Measurements from ENCODE around the gene FAM78A.

DNA sequence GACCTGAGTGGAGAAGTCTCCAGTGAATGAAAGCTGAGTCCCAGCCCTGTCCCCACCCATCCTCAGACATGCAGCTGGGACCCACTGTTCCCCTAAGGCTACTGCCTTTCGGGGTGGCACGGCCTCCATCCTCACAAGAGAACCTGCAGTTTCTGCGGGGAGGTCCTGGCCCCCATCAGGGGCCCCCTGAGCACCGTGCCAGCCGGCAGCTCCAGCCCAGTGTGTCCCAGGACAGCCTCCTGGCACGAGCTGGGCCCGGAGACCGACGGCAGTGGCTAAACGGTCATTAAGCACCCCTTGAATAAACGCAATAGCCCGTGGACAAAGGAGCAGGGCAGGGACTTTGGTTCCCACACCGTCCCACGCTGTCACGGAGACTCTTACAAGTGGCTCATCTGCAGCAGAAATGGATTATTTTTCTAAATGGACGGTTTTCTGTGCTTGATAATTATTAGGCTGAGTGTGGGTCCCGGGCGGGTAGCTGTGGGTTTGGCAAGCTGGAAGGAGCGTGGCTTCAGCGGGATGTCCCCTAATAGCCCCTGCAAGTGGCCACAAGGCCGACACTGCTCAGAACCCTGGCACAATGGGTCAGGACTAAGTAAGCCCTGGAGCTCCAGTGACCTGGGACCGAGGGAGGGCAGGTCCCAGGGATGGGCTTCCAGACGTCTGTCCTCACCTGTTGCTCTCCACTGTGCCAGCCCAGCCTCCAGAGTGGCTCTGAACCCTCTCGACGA is 17.4 kb downstream of the FAM78A start:
- no peak for TF ChIP-seq POLR2AphosphoS5 (IDR thresholded peaks at IDR 0.05; ENCODE audit: low read depth, low read length)
- TF ChIP-seq TAF1 (IDR thresholded peaks at IDR 0.05; ENCODE audit: low read depth, low read length), result no peak
- TF ChIP-seq POLR2A (IDR thresholded peaks at IDR 0.05; ENCODE audit: low read depth, low read length), result no peak
- TF ChIP-seq POU2F2 (IDR thresholded peaks at IDR 0.05; ENCODE audit: low read depth, low read length), result no peak

All from GM12891 (cell line).